ENCODE results near the gene VPS13A.

The VPS13A gene

DNA sequence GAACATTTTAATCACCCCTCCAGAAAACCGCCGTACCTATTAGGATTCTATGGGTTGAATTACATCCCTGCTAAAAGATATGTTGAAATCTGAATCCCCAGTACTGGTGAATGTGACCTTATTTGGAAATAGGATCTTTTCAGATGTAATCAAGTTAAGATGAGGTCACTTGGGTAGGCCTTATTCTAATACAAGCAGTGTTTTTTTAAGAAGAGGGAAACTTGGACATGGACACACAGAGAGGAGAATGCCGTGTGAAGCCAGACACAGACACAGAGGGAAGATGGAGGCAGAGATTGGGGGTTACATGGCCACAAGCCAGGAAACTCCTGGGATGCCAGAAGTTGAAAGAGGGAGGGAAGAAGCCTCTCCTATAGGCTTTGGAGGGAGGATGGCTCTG is 287.3 kb downstream of the VPS13A start:
- no peaks in the 10 kb centered on the region for H3K4me1 ChIP-seq (ENCODE audit: control insufficient read depth, insufficient read depth, low read length)
- H3K4me3 ChIP-seq (ENCODE audit: low read depth, low read length): no peak overlapping the region
- no peak overlapping the region for H3K27ac ChIP-seq (ENCODE audit: extremely low read depth, low read depth, low read length)
- ChIA-PET POLR2A (no interaction called here), CTCF (interaction anchor here (1.9 to 5.2 kb wide), 2 partner anchors 8 to 31 kb away, joined by 4 to 59 read pairs; no protein-coding TSS in a partner anchor)
- no peak for TF ChIP-seq ZNF175 (tag by site-specific recombination; IDR thresholded peaks at IDR 0.05)
- TF ChIP-seq ZNF311 (tag by site-specific recombination; IDR thresholded peaks at IDR 0.05; ENCODE audit: borderline replicate concordance): no peak
- no peak for TF ChIP-seq ZNF768 (tag by site-specific recombination; IDR thresholded peaks at IDR 0.05)
- no peak for TF ChIP-seq ZNF677 (tag by site-specific recombination; IDR thresholded peaks at IDR 0.05)
- TF ChIP-seq KLF8 (tag by site-specific recombination; IDR thresholded peaks at IDR 0.05): no peak
- H3K9me3 ChIP-seq (ENCODE audit: control insufficient read depth, insufficient read depth, low read depth, low read length): no peaks in the 10 kb centered on the region
- no peaks in the 10 kb centered on the region for H3K36me3 ChIP-seq (ENCODE audit: control insufficient read depth in 2 of 2, insufficient read depth in 1 of 2, low read length in 2 of 2)

DNA sequence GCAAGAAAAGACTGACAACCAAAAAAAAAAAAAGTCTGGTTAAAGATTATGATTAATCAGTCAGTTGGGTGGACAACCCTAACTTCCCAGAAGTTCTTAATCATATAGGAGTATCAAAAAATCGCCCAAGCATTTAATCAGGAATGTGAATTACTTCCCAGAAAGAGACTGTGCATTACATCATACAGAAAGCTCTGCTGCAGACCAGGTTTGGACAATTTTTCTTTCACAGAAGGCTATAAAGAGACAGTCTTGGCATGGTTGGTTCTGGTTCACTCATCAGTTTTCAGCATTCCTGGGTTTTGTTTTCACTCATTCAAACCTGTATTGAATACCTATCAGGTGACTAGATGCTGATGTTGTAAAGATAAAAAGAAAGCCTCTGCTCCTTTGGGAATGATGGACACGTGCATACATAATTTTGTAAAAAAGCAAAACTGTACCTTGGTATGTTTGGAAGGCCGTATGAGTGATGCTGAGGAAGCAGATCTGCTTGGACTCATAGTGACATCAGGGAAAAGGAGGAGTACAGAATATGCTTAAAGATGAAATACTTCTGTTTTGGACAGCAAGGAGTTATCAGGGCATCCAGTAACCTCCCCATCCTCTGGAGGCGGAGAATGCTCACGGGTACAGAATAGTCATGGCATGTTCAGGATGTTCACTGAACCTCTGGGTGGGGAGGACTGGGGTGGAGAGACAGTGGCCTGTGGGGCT is 292.3 kb downstream of the VPS13A start:
- no peaks in the 10 kb centered on the region for H3K36me3 ChIP-seq (ENCODE audit: control insufficient read depth in 2 of 2, insufficient read depth in 1 of 2, low read length in 2 of 2)
- H3K27ac ChIP-seq (ENCODE audit: extremely low read depth, low read depth, low read length): no peak overlapping the region
- ChIA-PET CTCF (interaction anchor here (1.1 to 5.2 kb wide), 3 partner anchors 11 to 18 kb away, joined by 3 to 59 read pairs (median 6); no protein-coding TSS in a partner anchor), POLR2A (no interaction called here)
- no peak for TF ChIP-seq ZFP69B (tag by site-specific recombination; IDR thresholded peaks at IDR 0.05)
- H3K4me3 ChIP-seq (ENCODE audit: low read depth, low read length): no peak overlapping the region
- no peaks in the 10 kb centered on the region for H3K4me1 ChIP-seq (ENCODE audit: control insufficient read depth, insufficient read depth, low read length)
- H3K9me3 ChIP-seq (ENCODE audit: control insufficient read depth, insufficient read depth, low read depth, low read length): no peaks in the 10 kb centered on the region

Measured in HEK293 (cell line).